Measurements from ENCODE around the gene DISP3. TPM values are rescaled to one million over a fixed set of nuclear protein-coding genes. Genes with fewer than 3 reads are reported as not detected.

Gene DISP3
- polyA plus RNA-seq, 1 experiment: 0.02 TPM

- Histone ChIP-seq H3K4me3 (ENCODE audit: low read depth, low read length) (no peak overlapping the region), H3K27me3 (ENCODE audit: control insufficient read depth, insufficient read depth, low read length) (peaks cover 14% of the 10 kb centered on the region), H3K27ac (ENCODE audit: low read depth, low read length) (no peak overlapping the region), H3K9me3 (ENCODE audit: control insufficient read depth, insufficient read depth, low read length) (no peaks in the 10 kb centered on the region)
- TF ChIP-seq, protein P1, sequence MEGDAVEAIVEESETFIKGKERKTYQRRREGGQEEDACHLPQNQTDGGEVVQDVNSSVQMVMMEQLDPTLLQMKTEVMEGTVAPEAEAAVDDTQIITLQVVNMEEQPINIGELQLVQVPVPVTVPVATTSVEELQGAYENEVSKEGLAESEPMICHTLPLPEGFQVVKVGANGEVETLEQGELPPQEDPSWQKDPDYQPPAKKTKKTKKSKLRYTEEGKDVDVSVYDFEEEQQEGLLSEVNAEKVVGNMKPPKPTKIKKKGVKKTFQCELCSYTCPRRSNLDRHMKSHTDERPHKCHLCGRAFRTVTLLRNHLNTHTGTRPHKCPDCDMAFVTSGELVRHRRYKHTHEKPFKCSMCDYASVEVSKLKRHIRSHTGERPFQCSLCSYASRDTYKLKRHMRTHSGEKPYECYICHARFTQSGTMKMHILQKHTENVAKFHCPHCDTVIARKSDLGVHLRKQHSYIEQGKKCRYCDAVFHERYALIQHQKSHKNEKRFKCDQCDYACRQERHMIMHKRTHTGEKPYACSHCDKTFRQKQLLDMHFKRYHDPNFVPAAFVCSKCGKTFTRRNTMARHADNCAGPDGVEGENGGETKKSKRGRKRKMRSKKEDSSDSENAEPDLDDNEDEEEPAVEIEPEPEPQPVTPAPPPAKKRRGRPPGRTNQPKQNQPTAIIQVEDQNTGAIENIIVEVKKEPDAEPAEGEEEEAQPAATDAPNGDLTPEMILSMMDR (IDR thresholded peaks at IDR 0.05; ENCODE audit: low read depth, low read length): no peak
- ChIA-PET CTCF (no interaction called here), POLR2A (no interaction called here)
- DNase-seq (ENCODE audit: low read depth, low spot score): no peak
These were observed 34.8 kb upstream of the DISP3 start for GRCh38 chr1:11443961-11444658.

DNA sequence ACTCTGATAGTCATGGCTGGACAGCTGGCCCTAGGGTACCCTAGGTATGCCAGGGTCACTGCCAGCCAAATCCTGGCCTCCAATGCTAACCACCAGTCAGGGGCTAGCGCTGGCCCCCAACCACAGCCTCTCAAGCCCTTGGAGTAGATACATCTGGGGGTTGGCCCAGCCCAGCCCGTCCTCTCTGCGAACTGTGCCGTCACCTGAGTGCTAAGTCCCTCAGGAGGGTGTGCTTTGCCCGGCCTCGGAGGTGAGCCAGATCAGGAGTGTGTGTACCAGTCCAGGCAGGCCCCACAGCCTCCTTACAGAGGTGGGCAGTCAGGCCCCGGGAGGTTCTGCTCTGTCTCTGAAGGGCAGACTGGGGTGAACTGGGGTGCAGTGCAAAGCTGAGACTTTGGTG lies 34.0 kb upstream of the DISP3 start:
- Histone ChIP-seq H3K27ac (ENCODE audit: low read depth, low read length) (no peak overlapping the region), H3K4me3 (ENCODE audit: low read depth, low read length) (no peak overlapping the region), H3K27me3 (ENCODE audit: control insufficient read depth, insufficient read depth, low read length) (peaks cover 16% of the 10 kb centered on the region), H3K9me3 (ENCODE audit: control insufficient read depth, insufficient read depth, low read length) (no peaks in the 10 kb centered on the region)
- ChIA-PET POLR2A (no interaction called here), CTCF (no interaction called here)
- TF ChIP-seq, protein P1 (IDR thresholded peaks at IDR 0.05; ENCODE audit: low read depth, low read length): no peak
- no peak for DNase-seq (ENCODE audit: low read depth, low spot score)

- ChIA-PET POLR2A (no interaction called here), CTCF (no interaction called here)
- Histone ChIP-seq H3K27ac (ENCODE audit: low read depth, low read length) (no peak overlapping the region), H3K9me3 (ENCODE audit: control insufficient read depth, insufficient read depth, low read length) (no peaks in the 10 kb centered on the region), H3K27me3 (ENCODE audit: control insufficient read depth, insufficient read depth, low read length) (peaks cover 14% of the 10 kb centered on the region), H3K4me3 (ENCODE audit: low read depth, low read length) (no peak overlapping the region)
- DNase-seq (ENCODE audit: low read depth, low spot score): no peak
- TF ChIP-seq, protein P1 (IDR thresholded peaks at IDR 0.05; ENCODE audit: low read depth, low read length): no peak
These were observed 31.1 kb upstream of the DISP3 start for GRCh38 chr1:11447903-11448302.

DNA sequence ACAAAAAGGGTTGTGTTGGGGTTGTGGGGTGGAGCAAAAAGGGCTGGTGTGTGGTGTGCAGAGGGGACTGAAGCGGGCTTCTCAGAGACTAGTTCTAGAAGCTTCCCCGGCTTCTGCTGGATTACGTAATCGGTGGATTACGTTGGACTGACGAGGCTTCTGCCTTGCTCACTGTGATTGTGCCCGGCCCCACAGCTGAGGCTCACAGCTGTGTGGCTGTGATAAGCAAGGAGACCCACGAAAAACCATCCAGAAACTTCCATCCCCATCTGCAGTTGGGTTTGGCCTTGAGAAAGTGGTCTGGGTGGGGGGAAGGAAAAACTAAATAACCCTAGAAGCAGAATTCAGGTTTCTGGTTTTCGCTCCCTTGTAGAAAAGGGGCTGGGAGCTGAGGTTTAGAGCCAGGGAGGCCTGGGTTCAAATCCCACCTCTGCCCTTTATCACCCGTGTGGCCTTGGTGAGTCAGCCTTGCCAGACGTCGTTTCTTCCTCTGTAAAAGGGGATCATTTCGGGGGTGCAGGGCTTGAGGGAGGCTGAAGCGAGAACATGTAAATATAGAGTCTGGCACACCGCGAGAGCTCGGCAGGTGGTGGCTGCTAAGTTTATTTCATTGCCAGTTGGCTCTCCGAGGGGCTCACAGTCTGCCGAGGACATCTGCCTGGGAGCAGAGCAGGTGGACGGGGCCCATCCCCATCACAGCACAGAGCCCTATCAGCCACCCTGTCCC lies 30.4 kb upstream of the DISP3 start:
- ChIA-PET CTCF (no interaction called here), POLR2A (no interaction called here)
- H3K27ac ChIP-seq (ENCODE audit: low read depth, low read length): no peak overlapping the region
- no peak for DNase-seq (ENCODE audit: low read depth, low spot score)
- H3K9me3 ChIP-seq (ENCODE audit: control insufficient read depth, insufficient read depth, low read length): no peaks in the 10 kb centered on the region
- no peak overlapping the region for H3K4me3 ChIP-seq (ENCODE audit: low read depth, low read length)
- H3K27me3 ChIP-seq (ENCODE audit: control insufficient read depth, insufficient read depth, low read length): peaks cover 16% of the 10 kb centered on the region
- TF ChIP-seq, protein P1 (IDR thresholded peaks at IDR 0.05; ENCODE audit: low read depth, low read length): no peak

DNA sequence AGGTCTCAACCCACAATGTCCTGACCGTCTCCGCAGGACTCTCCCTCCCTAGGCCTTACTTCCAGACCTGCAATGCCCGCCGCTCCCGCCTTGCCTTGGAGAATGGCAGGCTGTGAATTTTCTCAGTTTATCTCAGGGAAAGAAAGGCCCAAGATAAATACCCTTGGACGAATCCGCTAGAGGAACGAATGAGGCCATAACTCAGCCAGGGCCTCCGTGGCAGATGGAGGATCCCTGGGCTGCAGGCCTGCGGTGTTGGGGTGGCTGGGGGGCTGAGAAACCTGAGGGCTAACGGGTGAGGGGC lies 29.9 kb upstream of the DISP3 start:
- ChIA-PET CTCF (no interaction called here), POLR2A (no interaction called here)
- TF ChIP-seq, protein P1 (IDR thresholded peaks at IDR 0.05; ENCODE audit: low read depth, low read length): no peak
- H3K27me3 ChIP-seq (ENCODE audit: control insufficient read depth, insufficient read depth, low read length): peaks cover 13% of the 10 kb centered on the region
- H3K4me3 ChIP-seq (ENCODE audit: low read depth, low read length): no peak overlapping the region
- no peak for DNase-seq (ENCODE audit: low read depth, low spot score)
- H3K27ac ChIP-seq (ENCODE audit: low read depth, low read length): no peak overlapping the region
- no peaks in the 10 kb centered on the region for H3K9me3 ChIP-seq (ENCODE audit: control insufficient read depth, insufficient read depth, low read length)

Measured in AG04450 (cell line).